ENCODE data around the gene CDH3. TPM values are rescaled to one million over a fixed set of nuclear protein-coding genes. Genes with fewer than 3 reads are reported as not detected.
"Not testable (repeated sequence)": the region's sequence is repeated elsewhere in the genome, so short reads cannot be mapped to it uniquely, and the experiment has no call there.

CDH3 gene
- total RNA-seq, 5 donors from 2014 or later (not counting 1 experiment from before 2014, with no cell fraction given): 0.36 to 1.1 (median 0.60) TPM; not detected in 1

DNA sequence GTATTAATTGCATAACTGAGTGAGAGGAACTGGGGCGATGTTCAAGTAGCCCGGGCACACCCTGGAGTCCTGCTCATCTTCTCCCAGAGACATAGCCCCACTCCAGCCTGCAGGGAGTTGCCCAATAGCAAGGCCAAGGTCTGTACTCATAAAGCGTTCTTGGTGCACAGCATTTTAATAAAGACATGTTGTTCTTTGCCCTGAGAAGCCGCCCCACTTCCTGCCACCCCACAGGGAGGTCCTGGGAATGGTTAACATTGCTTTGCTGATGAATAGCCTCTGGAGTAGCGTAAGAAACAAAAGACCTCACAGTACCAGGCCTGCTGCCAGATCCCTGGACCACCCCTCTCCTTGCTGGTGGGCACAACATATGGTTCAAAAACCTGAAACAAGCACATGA, 70.4 kb downstream of the CDH3 start:
- Histone ChIP-seq H3K27ac (ENCODE audit: low read length) (no peak overlapping the region), H3K27me3 (replicated peaks in 1 of 2; ENCODE audit: control insufficient read depth in 2 of 2, extremely low read depth in 1 of 2, insufficient read depth in 2 of 2, low read length in 1 of 2) (peaks cover 0 to 10% of the 10 kb centered on the region in 2 experiments), H3K4me3 (ENCODE audit: control insufficient read depth in 1 of 2, extremely low read depth in 1 of 2, low read length in 1 of 2) (no peak overlapping the region), H3K4me1 (ENCODE audit: control insufficient read depth in 1 of 2, extremely low read depth in 1 of 2, insufficient read depth in 2 of 2, low read length in 2 of 2) (peaks cover 0 to 3% of the 10 kb centered on the region in 2 experiments), H3K9me3 (no peaks in the 10 kb centered on the region), H3K36me3 (ENCODE audit: control insufficient read depth in 2 of 2, extremely low read depth in 1 of 2, insufficient read depth in 1 of 2, low read length in 1 of 2) (no peaks in the 10 kb centered on the region)
- H3K9me3 Mint-ChIP-seq: peaks cover 0 to 2% (median 0%) of the 10 kb centered on the region in 3 donors
- peaks cover 11 to 17% of the 10 kb centered on the region in 2 donors for H3K27me3 Mint-ChIP-seq
- POLR2A ChIA-PET: interaction anchor here in 1 of 2 donors (0.7 kb wide), 1 partner anchor 1703 kb away, joined by 3 read pairs; no protein-coding TSS in a partner anchor
- CTCF ChIA-PET: no interaction called here
- ATAC-seq (replicated peaks in 1 of 4): no peak
- no peak for DNase-seq
- H3K27ac Mint-ChIP-seq: no peak overlapping the region
- no peak overlapping the region for H3K4me3 Mint-ChIP-seq
- H3K36me3 Mint-ChIP-seq: no peaks in the 10 kb centered on the region
- peaks cover 6 to 8% (median 6%) of the 10 kb centered on the region in 3 donors for H3K4me1 Mint-ChIP-seq
- 0% methylated on average over 1 of the region's 5 CpGs for WGBS (ENCODE audit: insufficient coverage)

DNA sequence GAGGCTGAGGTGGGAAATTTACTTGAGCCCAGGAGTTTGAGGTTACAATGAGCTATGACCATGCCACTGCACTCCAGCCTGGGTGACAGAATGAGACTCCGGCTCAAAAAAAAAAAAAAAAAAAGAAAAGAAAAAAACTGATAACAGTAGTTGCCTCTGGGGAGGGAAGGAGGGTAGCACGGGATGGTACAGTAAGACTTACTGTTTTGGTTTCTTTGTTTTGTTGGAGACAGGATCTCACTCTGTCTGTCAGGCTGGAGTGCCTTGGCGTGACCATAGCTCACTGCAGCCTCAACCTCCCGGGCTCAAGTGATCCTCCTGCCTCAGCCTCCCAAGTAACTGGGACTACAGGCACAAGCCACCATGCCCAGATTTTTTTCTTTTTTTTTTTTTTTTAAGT, 71.4 kb downstream of the CDH3 start:
- CTCF ChIA-PET: interaction anchor here in 1 of 2 donors (0.6 kb wide), 2 partner anchors 48 to 509 kb away, joined by 3 read pairs; no protein-coding TSS in a partner anchor
- H3K4me3 ChIP-seq (ENCODE audit: control insufficient read depth in 1 of 2, extremely low read depth in 1 of 2, low read length in 1 of 2); H3K27me3 ChIP-seq (replicated peaks in 1 of 2; ENCODE audit: control insufficient read depth in 2 of 2, extremely low read depth in 1 of 2, insufficient read depth in 2 of 2, low read length in 1 of 2); H3K4me1 ChIP-seq (ENCODE audit: control insufficient read depth in 1 of 2, extremely low read depth in 1 of 2, insufficient read depth in 2 of 2, low read length in 2 of 2); H3K9me3 ChIP-seq; H3K36me3 Mint-ChIP-seq; H3K9me3 Mint-ChIP-seq; H3K4me3 Mint-ChIP-seq; H3K4me1 Mint-ChIP-seq; H3K27ac ChIP-seq (ENCODE audit: low read length); H3K27me3 Mint-ChIP-seq; POLR2A ChIA-PET; DNase-seq; ATAC-seq (replicated peaks in 1 of 4); H3K27ac Mint-ChIP-seq; H3K36me3 ChIP-seq (ENCODE audit: control insufficient read depth in 2 of 2, extremely low read depth in 1 of 2, insufficient read depth in 1 of 2, low read length in 1 of 2): not testable (repeated sequence)
- no CpG with 5 or more reads among the region's 4 CpGs for WGBS (ENCODE audit: insufficient coverage)

DNA sequence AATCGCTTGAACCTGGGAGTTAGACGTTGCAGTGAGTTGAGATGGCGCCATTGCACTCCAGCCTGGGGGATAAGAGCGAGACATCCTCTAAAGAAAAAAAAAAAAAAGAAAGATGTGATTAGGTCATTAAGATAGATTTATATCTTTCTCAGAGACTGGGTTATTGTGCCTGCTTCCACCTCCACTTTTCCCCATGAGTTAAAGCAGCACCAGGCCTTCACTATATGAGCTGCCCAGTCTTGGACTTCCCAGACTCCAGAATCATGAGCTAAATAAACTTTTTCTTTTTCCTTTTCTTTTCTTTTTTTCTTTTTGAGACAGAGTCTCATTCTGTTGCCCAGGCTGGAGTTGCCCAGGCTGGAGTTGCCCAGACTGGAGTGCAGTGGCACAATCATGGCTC, 72.6 kb downstream of the CDH3 start:
- no peak overlapping the region for H3K27ac Mint-ChIP-seq
- H3K36me3 Mint-ChIP-seq: no peaks in the 10 kb centered on the region
- no peaks in the 10 kb centered on the region for H3K4me1 ChIP-seq (ENCODE audit: control insufficient read depth in 1 of 2, extremely low read depth in 1 of 2, insufficient read depth in 2 of 2, low read length in 2 of 2)
- CTCF ChIA-PET: no interaction called here
- POLR2A ChIA-PET: no interaction called here
- no peak overlapping the region for H3K4me3 Mint-ChIP-seq
- 90% methylated on average over 2 of the region's 4 CpGs for WGBS (ENCODE audit: insufficient coverage)
- H3K4me1 Mint-ChIP-seq: no peaks in the 10 kb centered on the region
- ATAC-seq (replicated peaks in 1 of 4) (no peak), DNase-seq (no peak)
- H3K27ac ChIP-seq (ENCODE audit: low read length): no peak overlapping the region
- peaks cover 0 to 7% of the 10 kb centered on the region in 2 donors for H3K27me3 Mint-ChIP-seq
- H3K36me3 ChIP-seq (ENCODE audit: control insufficient read depth in 2 of 2, extremely low read depth in 1 of 2, insufficient read depth in 1 of 2, low read length in 1 of 2): no peaks in the 10 kb centered on the region
- H3K9me3 ChIP-seq: no peaks in the 10 kb centered on the region
- no peak overlapping the region for H3K4me3 ChIP-seq (ENCODE audit: control insufficient read depth in 1 of 2, extremely low read depth in 1 of 2, low read length in 1 of 2)
- peaks cover 0 to 2% (median 0%) of the 10 kb centered on the region in 3 donors for H3K9me3 Mint-ChIP-seq
- H3K27me3 ChIP-seq (replicated peaks in 1 of 2; ENCODE audit: control insufficient read depth in 2 of 2, extremely low read depth in 1 of 2, insufficient read depth in 2 of 2, low read length in 1 of 2): peaks cover 0 to 5% of the 10 kb centered on the region in 2 experiments

DNA sequence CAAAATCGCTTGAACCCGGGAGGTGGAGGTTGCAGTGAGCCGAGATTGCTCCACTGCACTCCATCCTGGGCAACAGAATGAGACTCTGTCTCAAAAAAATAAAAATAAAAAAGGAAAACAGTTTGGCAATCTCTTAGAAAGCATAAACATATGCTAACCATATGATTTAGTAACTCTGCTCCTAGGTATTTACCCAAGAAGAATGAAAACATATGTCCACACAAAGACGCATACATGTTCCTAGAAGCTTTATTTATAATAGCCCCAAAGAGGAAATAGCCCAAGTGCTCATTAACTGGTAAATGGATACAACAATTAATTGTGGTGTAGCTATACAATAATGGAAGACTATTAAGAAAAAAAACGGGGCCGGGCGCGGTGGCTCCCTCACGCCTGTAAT, 73.5 kb downstream of the CDH3 start:
- DNase-seq (no peak), ATAC-seq (replicated peaks in 1 of 4) (no peak)
- peaks cover 0 to 2% (median 0%) of the 10 kb centered on the region in 3 donors for H3K9me3 Mint-ChIP-seq
- Histone ChIP-seq H3K9me3 (no peaks in the 10 kb centered on the region), H3K36me3 (ENCODE audit: control insufficient read depth in 2 of 2, extremely low read depth in 1 of 2, insufficient read depth in 1 of 2, low read length in 1 of 2) (no peaks in the 10 kb centered on the region), H3K27me3 (replicated peaks in 1 of 2; ENCODE audit: control insufficient read depth in 2 of 2, extremely low read depth in 1 of 2, insufficient read depth in 2 of 2, low read length in 1 of 2) (peaks cover 0 to under 1% of the 10 kb centered on the region in 2 experiments), H3K4me1 (ENCODE audit: control insufficient read depth in 1 of 2, extremely low read depth in 1 of 2, insufficient read depth in 2 of 2, low read length in 2 of 2) (no peaks in the 10 kb centered on the region), H3K4me3 (ENCODE audit: control insufficient read depth in 1 of 2, extremely low read depth in 1 of 2, low read length in 1 of 2) (no peak overlapping the region), H3K27ac (ENCODE audit: low read length) (no peak overlapping the region)
- H3K27me3 Mint-ChIP-seq: peaks cover 0 to 1% of the 10 kb centered on the region in 2 donors
- POLR2A ChIA-PET: no interaction called here
- H3K4me3 Mint-ChIP-seq: no peak overlapping the region
- no peak overlapping the region for H3K27ac Mint-ChIP-seq
- CTCF ChIA-PET: no interaction called here
- H3K36me3 Mint-ChIP-seq: no peaks in the 10 kb centered on the region
- H3K4me1 Mint-ChIP-seq: no peaks in the 10 kb centered on the region
- WGBS (ENCODE audit: insufficient coverage): no CpG with 5 or more reads among the region's 9 CpGs

DNA sequence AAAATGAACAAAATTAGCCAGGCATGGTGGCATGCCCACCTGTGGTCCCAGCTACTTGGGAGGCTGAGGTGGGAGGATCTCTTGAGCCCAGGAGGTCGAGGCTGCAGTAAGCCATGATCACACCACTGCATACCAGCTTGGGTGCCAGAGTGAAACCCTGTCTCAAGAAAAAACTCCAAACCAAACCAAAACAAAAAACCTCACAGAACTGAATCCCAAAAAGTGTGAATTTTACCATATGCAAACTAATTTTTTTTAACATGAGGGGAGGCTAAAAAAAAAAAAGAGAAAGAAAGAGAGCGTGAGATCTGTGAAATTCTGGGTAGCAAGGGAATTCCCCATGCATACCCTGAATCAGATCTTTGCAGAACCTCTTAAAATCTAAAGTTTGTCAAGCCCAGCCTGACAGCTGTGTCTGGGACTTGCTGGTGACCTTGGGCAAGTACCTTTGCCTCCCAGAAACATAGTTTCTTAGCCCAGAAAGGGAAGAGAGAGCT, 74.9 kb downstream of the CDH3 start:
- Histone ChIP-seq H3K9me3 (no peaks in the 10 kb centered on the region), H3K27ac (ENCODE audit: low read length) (no peak overlapping the region), H3K27me3 (replicated peaks in 1 of 2; ENCODE audit: control insufficient read depth in 2 of 2, extremely low read depth in 1 of 2, insufficient read depth in 2 of 2, low read length in 1 of 2) (no peaks in the 10 kb centered on the region), H3K4me1 (ENCODE audit: control insufficient read depth in 1 of 2, extremely low read depth in 1 of 2, insufficient read depth in 2 of 2, low read length in 2 of 2) (no peaks in the 10 kb centered on the region), H3K4me3 (ENCODE audit: control insufficient read depth in 1 of 2, extremely low read depth in 1 of 2, low read length in 1 of 2) (no peak overlapping the region), H3K36me3 (ENCODE audit: control insufficient read depth in 2 of 2, extremely low read depth in 1 of 2, insufficient read depth in 1 of 2, low read length in 1 of 2) (no peaks in the 10 kb centered on the region)
- Mint-ChIP-seq H3K4me3 (no peak overlapping the region), H3K27me3 (no peaks in the 10 kb centered on the region), H3K27ac (no peak overlapping the region), H3K9me3 (peaks cover 0 to 2% (median 0%) of the 10 kb centered on the region in 3 donors), H3K4me1 (no peaks in the 10 kb centered on the region), H3K36me3 (no peaks in the 10 kb centered on the region)
- POLR2A ChIA-PET: no interaction called here
- ATAC-seq (replicated peaks in 1 of 4) (no peak), DNase-seq (no peak)
- WGBS (ENCODE audit: insufficient coverage): no CpG with 5 or more reads among the region's 2 CpGs
- CTCF ChIA-PET: no interaction called here

DNA sequence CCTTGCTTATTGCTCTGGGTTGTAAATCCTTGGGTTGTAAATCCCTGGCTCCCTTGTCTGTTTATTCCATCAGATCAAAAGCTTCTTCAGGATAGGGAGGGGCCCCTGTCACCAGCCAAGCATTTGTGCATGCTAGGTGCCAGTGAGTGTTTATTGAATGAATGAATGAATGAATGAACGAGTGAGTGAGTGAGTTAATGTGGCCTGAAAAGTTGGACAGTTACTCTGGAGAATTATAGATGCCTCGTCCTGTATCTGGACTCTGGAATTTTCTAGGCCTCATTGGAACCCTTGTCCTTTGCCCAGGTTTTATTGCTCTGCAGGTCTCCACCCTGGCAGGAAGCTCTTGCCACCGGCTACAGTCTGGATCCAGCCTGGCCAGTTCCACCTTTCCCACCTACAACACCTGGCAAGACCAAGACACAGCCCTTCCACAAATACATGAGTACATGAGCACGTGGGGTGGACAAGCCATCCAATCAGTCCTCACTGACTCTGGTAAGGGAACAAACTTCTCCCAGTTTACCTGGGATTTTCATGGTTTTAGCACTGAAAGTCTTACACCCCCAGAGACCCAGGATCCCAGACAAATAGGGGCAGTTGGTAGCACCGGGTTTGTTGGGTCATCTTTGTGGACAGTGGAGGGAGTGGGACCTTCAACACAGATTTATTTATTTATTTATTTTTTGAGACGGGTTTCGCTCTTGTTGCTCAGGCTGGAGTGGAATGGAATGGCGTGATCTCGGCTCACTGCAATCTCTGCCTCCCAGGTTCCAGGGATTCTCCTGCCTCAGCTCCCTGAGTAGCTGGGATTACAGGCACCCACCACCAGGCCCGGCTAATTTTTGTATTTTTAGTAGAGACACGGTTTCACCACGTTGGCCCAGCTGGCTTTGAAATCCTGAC, 77.3 kb downstream of the CDH3 start:
- H3K9me3 ChIP-seq: no peaks in the 10 kb centered on the region
- no peak overlapping the region for H3K4me3 ChIP-seq (ENCODE audit: control insufficient read depth in 1 of 2, extremely low read depth in 1 of 2, low read length in 1 of 2)
- no peaks in the 10 kb centered on the region for H3K27me3 ChIP-seq (replicated peaks in 1 of 2; ENCODE audit: control insufficient read depth in 2 of 2, extremely low read depth in 1 of 2, insufficient read depth in 2 of 2, low read length in 1 of 2)
- DNase-seq (no peak), ATAC-seq (replicated peaks in 1 of 4) (no peak)
- H3K4me1 ChIP-seq (ENCODE audit: control insufficient read depth in 1 of 2, extremely low read depth in 1 of 2, insufficient read depth in 2 of 2, low read length in 2 of 2): no peaks in the 10 kb centered on the region
- no peak overlapping the region for H3K27ac Mint-ChIP-seq
- no peaks in the 10 kb centered on the region for H3K9me3 Mint-ChIP-seq
- POLR2A ChIA-PET: interaction anchor here in 1 of 2 donors (0.5 kb wide), 1 partner anchor 87 kb away, joined by 3 read pairs; no protein-coding TSS in a partner anchor
- CTCF ChIA-PET: no interaction called here
- H3K36me3 ChIP-seq (ENCODE audit: control insufficient read depth in 2 of 2, extremely low read depth in 1 of 2, insufficient read depth in 1 of 2, low read length in 1 of 2): no peaks in the 10 kb centered on the region
- H3K4me1 Mint-ChIP-seq: no peaks in the 10 kb centered on the region
- H3K27me3 Mint-ChIP-seq: no peaks in the 10 kb centered on the region
- H3K27ac ChIP-seq (ENCODE audit: low read length): no peak overlapping the region
- WGBS (ENCODE audit: insufficient coverage): 61% methylated on average over 5 of the region's 12 CpGs
- no peak overlapping the region for H3K4me3 Mint-ChIP-seq
- H3K36me3 Mint-ChIP-seq: no peaks in the 10 kb centered on the region

Data from T-cell (primary cell).